Mammary epithelial cell (primary cell): ENCODE measurements around the gene AK8.

Experiments
- EZH2 ChIP-seq: IDR thresholded peaks from 2 replicates; pipeline ENCODE4 v1.6.1; 2012; ENCODE audit warnings: low read length, inconsistent platforms, borderline replicate concordance
- TF ChIP-seq, protein P1 (sequence below), 2 donors: IDR thresholded peaks in 1 of 2; conservative IDR thresholded peaks in 1 of 2; 2 replicates each; pipeline ENCODE4 v1.5.1; 2011 to 2012; ENCODE audit warnings: inconsistent platforms in 2 of 2, low read length in 2 of 2, mild to moderate bottlenecking in 2 of 2, control low read depth in 1 of 2, low read depth in 1 of 2; ENCODE audit not compliant: insufficient read depth in 1 of 2; ENCODE audit errors: extremely low read depth in 1 of 2

- TF ChIP-seq EZH2, result no peak
- TF ChIP-seq, protein P1, sequence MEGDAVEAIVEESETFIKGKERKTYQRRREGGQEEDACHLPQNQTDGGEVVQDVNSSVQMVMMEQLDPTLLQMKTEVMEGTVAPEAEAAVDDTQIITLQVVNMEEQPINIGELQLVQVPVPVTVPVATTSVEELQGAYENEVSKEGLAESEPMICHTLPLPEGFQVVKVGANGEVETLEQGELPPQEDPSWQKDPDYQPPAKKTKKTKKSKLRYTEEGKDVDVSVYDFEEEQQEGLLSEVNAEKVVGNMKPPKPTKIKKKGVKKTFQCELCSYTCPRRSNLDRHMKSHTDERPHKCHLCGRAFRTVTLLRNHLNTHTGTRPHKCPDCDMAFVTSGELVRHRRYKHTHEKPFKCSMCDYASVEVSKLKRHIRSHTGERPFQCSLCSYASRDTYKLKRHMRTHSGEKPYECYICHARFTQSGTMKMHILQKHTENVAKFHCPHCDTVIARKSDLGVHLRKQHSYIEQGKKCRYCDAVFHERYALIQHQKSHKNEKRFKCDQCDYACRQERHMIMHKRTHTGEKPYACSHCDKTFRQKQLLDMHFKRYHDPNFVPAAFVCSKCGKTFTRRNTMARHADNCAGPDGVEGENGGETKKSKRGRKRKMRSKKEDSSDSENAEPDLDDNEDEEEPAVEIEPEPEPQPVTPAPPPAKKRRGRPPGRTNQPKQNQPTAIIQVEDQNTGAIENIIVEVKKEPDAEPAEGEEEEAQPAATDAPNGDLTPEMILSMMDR (conservative IDR thresholded peaks at IDR 0.05 in 1 of 2, IDR thresholded peaks at IDR 0.05 in 1 of 2; ENCODE audit: extremely low read depth in 1 of 2, insufficient read depth in 1 of 2, low read depth in 1 of 2, low read length in 2 of 2), result no peak
These were observed 66.1 kb downstream of the AK8 start for GRCh38 chr9:132811985-132812384.
